SK-N-SH (cell line): ENCODE data around the gene MORF4L1. TPM values are rescaled to one million over a fixed set of nuclear protein-coding genes. Genes with fewer than 3 reads are reported as not detected.

Experiments
- CTCF ChIA-PET: fragments of 300-600, 350-600 bp; formaldehyde crosslinking; extraction: SDS; loops from one replicate; lab custom pipeline; 2021; lab: Yijun Ruan, JAX
- POLR2A ChIA-PET: fragments of 350-600 bp; sonication (Branson Sonifier 250); formaldehyde crosslinking; extraction: SDS; loops from one replicate; lab custom pipeline; 2020; ENCODE audit warnings: antibody characterized with exemption, inconsistent platforms; lab: Yijun Ruan, JAX
- DNase-seq: peaks from one replicate; pipeline ENCODE4 v3.0.0; 2012
- H2AFZ ChIP-seq: fragments of 200-600 bp; sonication (generic); 2 replicates; pipeline ENCODE4 v1.8.1; 2016; ENCODE audit warnings: antibody characterized with exemption, mild to moderate bottlenecking, low read depth
- H3F3A ChIP-seq: fragments of 200-600 bp; sonication (generic); replicated peaks from 2 replicates; pipeline ENCODE3; 2016; ENCODE audit warnings: antibody characterized with exemption, mild to moderate bottlenecking; ENCODE audit not compliant: insufficient read depth
- H3K27ac ChIP-seq, 2 experiments: fragments of 200-500 bp in 1 of 2; fragments of 200-600 bp in 1 of 2; sonication (Bioruptor generic) in 1 of 2; sonication (generic), shearing (Covaris generic) in 1 of 2; 2 replicates each; pipeline versions ENCODE4 v1.5.1 to v1.6.1; 2014 to 2016; ENCODE audit warnings: low read depth in 2 of 2, inconsistent platforms in 1 of 2, low read length in 1 of 2, mild to moderate bottlenecking in 1 of 2, mixed read lengths in 1 of 2
- H3K27me3 ChIP-seq: fragments of 200-600 bp; sonication (generic), shearing (Covaris generic); 2 replicates; pipeline ENCODE4 v1.6.1; 2016; ENCODE audit warnings: mixed run types; ENCODE audit not compliant: insufficient read depth
- H3K36me3 ChIP-seq, 2 experiments: fragments of 200-500 bp in 1 of 2; fragments of 200-600 bp in 1 of 2; sonication (Bioruptor generic) in 1 of 2; sonication (generic) in 1 of 2; replicated peaks in 1 of 2; 2 replicates each; pipeline versions ENCODE3 to v1.5.1; 2014 to 2016; ENCODE audit warnings: low read length in 1 of 2, mild to moderate bottlenecking in 1 of 2; ENCODE audit not compliant: insufficient read depth in 2 of 2, control insufficient read depth in 1 of 2
- H3K4me1 ChIP-seq, 2 experiments: fragments of 200-500 bp in 1 of 2; fragments of 200-600 bp in 1 of 2; sonication (Bioruptor generic) in 1 of 2; sonication (generic), shearing (Covaris generic) in 1 of 2; 2 replicates each; pipeline versions ENCODE4 v1.5.1 to v1.6.1; 2014 to 2016; ENCODE audit warnings: low read depth in 1 of 2, low read length in 1 of 2, mixed run types in 1 of 2; ENCODE audit not compliant: insufficient read depth in 2 of 2, control insufficient read depth in 1 of 2
- H3K4me2 ChIP-seq: fragments of 200-600 bp; sonication (generic), shearing (Covaris generic); 2 replicates; pipeline ENCODE4 v1.6.1; 2017; ENCODE audit warnings: mixed run types
- H3K4me3 ChIP-seq, 2 experiments: fragments of 200-500 bp in 1 of 2; fragments of 200-600 bp in 1 of 2; sonication (Bioruptor generic) in 1 of 2; sonication (generic), shearing (Covaris generic) in 1 of 2; 2 replicates each; pipeline versions ENCODE4 v1.5.1 to v1.8.1; 2014 to 2016; ENCODE audit warnings: low read depth in 2 of 2, inconsistent platforms in 1 of 2, low read length in 1 of 2, mild to moderate bottlenecking in 1 of 2, mixed read lengths in 1 of 2, moderate library complexity in 1 of 2
- H3K79me2 ChIP-seq: fragments of 200-600 bp; sonication (generic); 2 replicates; pipeline ENCODE4 v1.8.1; 2017; ENCODE audit warnings: mild to moderate bottlenecking; ENCODE audit not compliant: insufficient read depth
- H3K9ac ChIP-seq: fragments of 200-600 bp; sonication (generic); 2 replicates; pipeline ENCODE4 v1.6.1; 2017; ENCODE audit warnings: mixed run types
- H3K9me2 ChIP-seq: fragments of 200-600 bp; sonication (generic); 2 replicates; pipeline ENCODE4 v1.6.1; 2017; ENCODE audit warnings: mixed run types
- H3K9me3 ChIP-seq: fragments of 200-600 bp; sonication (generic); 2 replicates; pipeline ENCODE4 v1.6.1; 2017; ENCODE audit warnings: mixed run types, mild to moderate bottlenecking, moderate library complexity
- H4K20me1 ChIP-seq: fragments of 200-600 bp; sonication (generic); 2 replicates; pipeline ENCODE4 v1.6.1; 2017; ENCODE audit warnings: mild to moderate bottlenecking, mixed run types; ENCODE audit not compliant: insufficient read depth
- CTCF ChIP-seq: fragments of 200-600 bp; sonication (generic); IDR thresholded peaks from 2 replicates; pipeline ENCODE4 v1.6.1; 2017; ENCODE audit warnings: antibody characterized with exemption, mild to moderate bottlenecking, moderate library complexity
- ELF1 ChIP-seq: IDR thresholded peaks from 2 replicates; pipeline ENCODE4 v1.4.0; 2012
- EP300 ChIP-seq, 2 experiments: IDR thresholded peaks; 2 replicates each; pipeline versions ENCODE4 v1.4.0 to v1.6.1; 2012; ENCODE audit warnings: borderline replicate concordance in 1 of 2, low read depth in 1 of 2, low read length in 1 of 2
- EZH2phosphoT487 ChIP-seq: fragments of 200-600 bp; sonication (generic); IDR thresholded peaks from 2 replicates; pipeline ENCODE4 v1.6.1; 2017; ENCODE audit warnings: low read depth, mixed run types, mild to moderate bottlenecking, antibody characterized with exemption, moderate library complexity, borderline replicate concordance
- FOSL2 ChIP-seq: IDR thresholded peaks from 2 replicates; pipeline ENCODE4 v1.4.0; 2012; ENCODE audit warnings: low read depth, mild to moderate bottlenecking, moderate library complexity, borderline replicate concordance
- FOXJ3 ChIP-seq: sonication (generic); formaldehyde crosslinking; IDR thresholded peaks from 2 replicates; pipeline ENCODE4 v1.5.1; 2020; ENCODE audit warnings: mild to moderate bottlenecking, missing genetic modification reagents
- GATA2 ChIP-seq: sonication (generic); formaldehyde crosslinking; IDR thresholded peaks from 2 replicates; pipeline ENCODE4 v1.5.0; 2020; ENCODE audit warnings: mild to moderate bottlenecking, missing genetic modification reagents
- NFIC ChIP-seq: IDR thresholded peaks from 2 replicates; pipeline ENCODE4 v1.4.0; 2012; ENCODE audit warnings: borderline replicate concordance
- NRF1 ChIP-seq: IDR thresholded peaks from 2 replicates; pipeline ENCODE4 v1.6.1; 2012; ENCODE audit warnings: low read depth, mild to moderate bottlenecking, low read length
- PBX3 ChIP-seq: IDR thresholded peaks from 2 replicates; pipeline ENCODE4; 2012
- POLR2AphosphoS5 ChIP-seq: IDR thresholded peaks from 2 replicates; pipeline ENCODE4 v1.6.1; 2012; ENCODE audit warnings: low read depth, low read length
- SIN3A ChIP-seq: IDR thresholded peaks from 2 replicates; pipeline ENCODE4 v1.6.1; 2012; ENCODE audit warnings: low read depth, mild to moderate bottlenecking, low read length, moderate library complexity, borderline replicate concordance
- SMC3 ChIP-seq: IDR thresholded peaks from 2 replicates; pipeline ENCODE4 v1.6.1; 2012; ENCODE audit warnings: low read depth, low read length, improper control_type of control experiment
- TAF1 ChIP-seq: IDR thresholded peaks from 2 replicates; pipeline ENCODE4 v1.6.1; 2012; ENCODE audit warnings: low read depth, mild to moderate bottlenecking, low read length, moderate library complexity, borderline replicate concordance
- TCF12 ChIP-seq: IDR thresholded peaks from 2 replicates; pipeline ENCODE4 v1.4.0; 2012
- TEAD4 ChIP-seq: IDR thresholded peaks from 2 replicates; pipeline ENCODE4 v1.4.0; 2012; ENCODE audit warnings: mild to moderate bottlenecking, borderline replicate concordance; ENCODE audit not compliant: insufficient read depth
- WGBS: methylation state at CpG from one replicate; pipeline ENCODE4 v1.1.6; 2017; ENCODE audit warnings: low lambda C conversion rate; 5-methylcytosine and 5-hydroxymethylcytosine counted together
- polyA plus RNA-seq, 3 experiments: library from polyadenylated mRNA; depleted of rRNA; stranded (reverse); fragments of >200 nt; gene quantifications; 2 replicates each; pipeline ENCODE4 v1.2.3, GENCODE V29; 2012
- TF ChIP-seq, protein P1 (sequence below): fragments of 150-350 bp; IDR thresholded peaks from 2 replicates; pipeline ENCODE4 v1.6.1; 2016; ENCODE audit warnings: mild to moderate bottlenecking, low read depth, low read length
- TF ChIP-seq, protein P2 (sequence below): IDR thresholded peaks from 2 replicates; pipeline ENCODE4 v1.4.0; 2012; ENCODE audit warnings: low read depth, borderline replicate concordance

The MORF4L1 gene
- polyA plus RNA-seq, 1 of the 3 experiments (the other 2 are of a cell fraction), result 163 TPM

DNA sequence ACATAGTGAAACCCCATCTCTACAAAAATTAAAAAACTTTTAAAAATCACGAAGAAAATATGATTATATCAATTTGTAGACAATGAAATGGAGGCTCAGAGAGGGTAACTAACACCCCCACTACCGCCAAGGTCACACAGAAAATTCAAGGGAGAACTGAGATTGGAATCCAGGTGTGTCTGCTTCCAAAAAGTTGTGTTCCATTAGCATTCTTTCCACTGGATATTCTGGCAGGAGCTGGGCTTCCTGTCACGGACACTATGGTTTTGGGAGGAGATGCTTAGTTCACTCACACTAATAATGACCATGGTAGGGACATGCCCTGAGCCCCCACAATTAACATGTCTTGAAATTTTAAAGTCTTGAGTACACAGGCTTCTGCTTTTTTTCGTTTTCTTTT lies 43.4 kb downstream of the MORF4L1 start:
- H4K20me1 ChIP-seq, result peaks cover 38% of the 10 kb centered on the region; the same call in 1 of the 2 replicates
- no peaks in the 10 kb centered on the region for H3K27me3 ChIP-seq
- TF ChIP-seq NRF1, result no peak
- no peak for TF ChIP-seq NFIC
- no peak for TF ChIP-seq SIN3A
- TF ChIP-seq POLR2AphosphoS5, result no peak
- no peak for TF ChIP-seq ELF1
- TF ChIP-seq SMC3, result no peak
- TF ChIP-seq TEAD4, result no peak
- TF ChIP-seq PBX3, result no peak
- TF ChIP-seq CTCF, result no peak
- no peak for TF ChIP-seq EP300 (IDR thresholded peaks at IDR 0.05; ENCODE audit: borderline replicate concordance in 1 of 2, low read depth in 1 of 2, low read length in 1 of 2)
- TF ChIP-seq TAF1, result no peak
- no peak for TF ChIP-seq FOSL2
- TF ChIP-seq, protein P1, sequence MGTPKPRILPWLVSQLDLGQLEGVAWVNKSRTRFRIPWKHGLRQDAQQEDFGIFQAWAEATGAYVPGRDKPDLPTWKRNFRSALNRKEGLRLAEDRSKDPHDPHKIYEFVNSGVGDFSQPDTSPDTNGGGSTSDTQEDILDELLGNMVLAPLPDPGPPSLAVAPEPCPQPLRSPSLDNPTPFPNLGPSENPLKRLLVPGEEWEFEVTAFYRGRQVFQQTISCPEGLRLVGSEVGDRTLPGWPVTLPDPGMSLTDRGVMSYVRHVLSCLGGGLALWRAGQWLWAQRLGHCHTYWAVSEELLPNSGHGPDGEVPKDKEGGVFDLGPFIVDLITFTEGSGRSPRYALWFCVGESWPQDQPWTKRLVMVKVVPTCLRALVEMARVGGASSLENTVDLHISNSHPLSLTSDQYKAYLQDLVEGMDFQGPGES, result no peak
- no peak for TF ChIP-seq GATA2 (CRISPR knock-in tag)
- no peak for TF ChIP-seq TCF12
- no peak for TF ChIP-seq EZH2phosphoT487
- no peak for TF ChIP-seq FOXJ3
- TF ChIP-seq, protein P2, sequence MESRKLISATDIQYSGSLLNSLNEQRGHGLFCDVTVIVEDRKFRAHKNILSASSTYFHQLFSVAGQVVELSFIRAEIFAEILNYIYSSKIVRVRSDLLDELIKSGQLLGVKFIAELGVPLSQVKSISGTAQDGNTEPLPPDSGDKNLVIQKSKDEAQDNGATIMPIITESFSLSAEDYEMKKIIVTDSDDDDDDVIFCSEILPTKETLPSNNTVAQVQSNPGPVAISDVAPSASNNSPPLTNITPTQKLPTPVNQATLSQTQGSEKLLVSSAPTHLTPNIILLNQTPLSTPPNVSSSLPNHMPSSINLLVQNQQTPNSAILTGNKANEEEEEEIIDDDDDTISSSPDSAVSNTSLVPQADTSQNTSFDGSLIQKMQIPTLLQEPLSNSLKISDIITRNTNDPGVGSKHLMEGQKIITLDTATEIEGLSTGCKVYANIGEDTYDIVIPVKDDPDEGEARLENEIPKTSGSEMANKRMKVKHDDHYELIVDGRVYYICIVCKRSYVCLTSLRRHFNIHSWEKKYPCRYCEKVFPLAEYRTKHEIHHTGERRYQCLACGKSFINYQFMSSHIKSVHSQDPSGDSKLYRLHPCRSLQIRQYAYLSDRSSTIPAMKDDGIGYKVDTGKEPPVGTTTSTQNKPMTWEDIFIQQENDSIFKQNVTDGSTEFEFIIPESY, result no peak
- TF ChIP-seq, all 33 proteins: peak for 0
- no peak for DNase-seq
- peaks cover 54% of the 10 kb centered on the region; the same call in 1 of the 2 replicates for H3K79me2 ChIP-seq
- no peaks in the 10 kb centered on the region for H3K9me3 ChIP-seq
- no peak overlapping the region for H2AFZ ChIP-seq
- no peak overlapping the region for H3K9ac ChIP-seq
- H3K27ac ChIP-seq, result no peak overlapping the region
- no peak overlapping the region for H3K4me3 ChIP-seq
- peaks cover 19% of the 10 kb centered on the region for H3F3A ChIP-seq
- peaks cover 43 to 55% of the 10 kb centered on the region in 2 experiments for H3K36me3 ChIP-seq
- H3K4me1 ChIP-seq, result peaks cover 0 to 8% of the 10 kb centered on the region in 2 experiments; a peak in 1 of 4 replicates
- ChIA-PET POLR2A (no interaction called here), CTCF (no interaction called here)
- no peak overlapping the region for H3K4me2 ChIP-seq
- WGBS, result 85% methylated on average over 4 of the region's 4 CpGs
- H3K9me2 ChIP-seq, result no peaks in the 10 kb centered on the region
